HG03025 (cell line): Measurements from ENCODE around the gene ZFHX2.
"Not testable (repeated sequence)": the region's sequence is repeated elsewhere in the genome, so short reads cannot be mapped to it uniquely, and the experiment has no call there.

Source experiments
- ATAC-seq: cut with Tn5 transposase; IDR thresholded peaks from one replicate; pipeline ENCODE4 v1.9.1; 2021; ENCODE audit warnings: mild to moderate bottlenecking, moderate library complexity; ENCODE audit not compliant: unreplicated experiment, low FRiP score

ZFHX2 gene

DNA sequence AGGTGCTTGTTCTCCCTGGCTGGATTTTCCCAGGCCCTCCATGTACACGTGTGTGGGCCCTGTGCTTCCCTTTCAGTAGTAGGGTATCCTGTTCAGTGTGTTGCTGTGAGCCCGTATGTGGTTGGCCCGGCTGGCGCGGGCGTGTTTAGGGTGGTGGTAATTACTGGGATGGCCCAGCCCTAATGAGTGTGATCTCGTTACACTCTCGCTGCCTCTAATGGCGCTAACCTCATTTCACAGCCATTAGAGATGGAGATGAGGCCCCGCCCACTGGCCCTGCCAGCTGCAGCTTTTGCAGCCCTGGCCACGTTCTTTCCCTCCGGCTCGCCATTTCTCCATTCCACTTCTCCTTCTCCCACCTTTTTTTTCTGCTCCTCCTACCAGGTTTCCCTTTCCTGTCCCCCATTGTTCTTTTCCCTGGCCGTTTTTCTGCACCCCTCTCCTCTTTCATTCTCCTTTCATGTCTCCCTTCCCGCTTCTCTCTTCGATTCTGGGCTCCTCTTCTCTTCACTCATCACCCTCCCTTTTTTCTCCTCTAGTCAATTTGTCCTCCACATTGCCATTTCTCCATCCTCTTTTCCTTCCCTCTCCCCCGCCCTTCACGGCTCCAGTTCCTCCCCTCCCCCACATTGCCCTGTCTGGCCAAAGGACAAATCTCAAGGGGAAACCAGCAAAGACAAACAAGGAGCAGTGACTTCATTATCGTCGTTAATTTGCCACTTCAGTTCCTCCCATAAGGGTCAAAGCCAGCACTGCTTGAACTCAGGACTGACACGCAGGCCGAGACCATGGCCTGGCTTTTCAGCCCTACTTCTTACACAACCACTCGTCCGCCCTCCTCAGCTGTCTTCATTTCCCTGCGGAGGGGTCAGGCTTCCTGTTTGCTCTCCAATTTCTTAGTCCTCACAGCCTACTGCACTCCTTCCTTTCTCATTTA is 6.8 kb downstream of the ZFHX2 start:
- ATAC-seq, result no peak

DNA sequence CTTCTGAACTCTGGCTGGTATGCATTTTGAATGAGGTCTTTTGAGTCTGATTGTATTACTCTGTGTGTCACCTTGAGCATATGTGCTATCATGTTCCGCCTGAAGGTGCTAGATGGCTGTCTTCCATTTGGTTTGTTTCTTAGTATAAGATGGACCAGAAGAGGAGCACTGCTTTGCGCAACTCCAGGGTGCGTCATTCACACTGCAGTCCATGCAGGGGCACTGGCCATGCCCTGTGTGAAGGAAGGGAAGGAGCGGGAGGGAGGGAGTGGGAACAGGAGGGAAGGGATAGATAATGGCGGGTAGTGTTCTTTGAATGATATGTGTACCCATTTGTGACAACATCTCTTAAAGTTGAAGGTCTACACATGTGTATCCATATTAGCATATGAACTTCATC is 8.2 kb downstream of the ZFHX2 start:
- ATAC-seq, result no peak

DNA sequence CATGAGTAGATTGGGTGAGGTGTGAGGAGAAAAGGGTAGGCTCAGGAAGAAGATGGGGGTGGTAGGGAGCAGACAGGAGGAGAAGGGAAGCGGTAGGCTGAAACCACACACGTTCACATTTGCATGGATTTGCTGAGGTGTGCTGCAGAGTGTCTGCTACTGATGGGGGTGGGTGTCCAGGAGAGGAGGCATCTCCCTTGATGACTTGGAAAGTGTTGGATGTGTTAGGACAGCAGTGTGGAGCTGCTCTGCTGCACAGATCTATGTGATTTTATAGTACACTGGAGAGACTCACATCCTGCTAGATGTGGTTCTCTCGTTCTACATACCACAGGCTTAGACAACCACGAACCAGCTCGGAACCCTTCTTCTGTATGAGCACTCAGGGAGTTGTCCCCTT is 9.3 kb downstream of the ZFHX2 start:
- ATAC-seq, result no peak

DNA sequence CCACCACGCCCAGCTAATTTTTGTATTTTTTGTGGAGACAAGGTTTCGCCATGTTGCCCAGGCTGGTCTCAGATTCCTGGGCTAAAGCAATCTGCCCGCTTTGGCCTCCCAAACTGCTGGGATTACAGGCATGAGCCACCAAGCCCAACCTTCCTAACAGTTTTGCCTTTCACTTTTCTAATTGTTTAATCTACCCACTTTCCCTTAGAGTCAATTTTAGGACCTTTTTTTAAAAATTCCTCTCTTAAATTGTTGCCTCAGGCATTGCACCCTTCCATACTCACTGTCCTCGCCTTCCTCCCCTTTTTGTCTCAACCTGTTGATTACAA is 11.5 kb downstream of the ZFHX2 start:
- no peak for ATAC-seq

DNA sequence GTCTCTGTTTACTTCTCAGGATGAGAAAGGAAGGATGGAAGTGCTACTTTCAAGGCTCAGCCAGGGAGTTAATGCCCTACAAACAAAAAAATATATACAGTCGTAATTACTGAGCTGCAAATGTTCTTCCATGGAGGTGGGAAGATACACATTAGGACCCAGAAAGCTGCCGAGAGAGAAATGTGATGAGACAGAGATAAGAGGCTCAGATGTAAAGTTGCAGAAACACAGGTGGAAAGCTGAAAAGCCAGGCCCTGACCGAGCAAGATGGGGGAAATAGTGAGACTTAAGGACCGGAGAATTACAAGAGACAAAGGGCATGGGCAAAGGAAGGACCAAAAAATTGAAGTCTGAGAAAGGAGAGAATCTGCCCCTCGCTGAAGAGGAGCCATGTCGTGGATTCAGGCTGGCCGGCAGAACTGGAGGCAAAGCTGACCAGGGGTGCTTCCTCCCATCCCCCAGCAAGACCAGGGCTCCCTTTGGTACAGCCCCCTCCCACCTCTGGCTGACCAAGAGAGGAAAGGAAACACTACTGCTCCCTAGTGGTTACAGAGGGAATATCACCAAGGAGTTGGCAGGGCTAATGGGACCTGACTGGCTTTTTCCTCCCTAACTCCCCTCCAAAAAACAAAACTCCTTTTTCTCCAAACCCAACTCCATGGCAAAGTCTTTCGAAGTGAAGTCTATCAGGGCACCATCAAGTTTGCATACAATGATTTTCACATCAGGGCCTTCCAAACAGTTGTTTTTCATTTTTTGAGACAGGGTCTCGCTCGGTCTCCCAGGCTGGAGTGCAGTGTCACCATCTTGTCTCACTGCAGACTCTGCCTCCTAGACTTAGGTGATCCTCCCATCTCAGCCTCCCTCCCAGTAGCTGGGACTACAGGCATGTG is 12.1 kb downstream of the ZFHX2 start:
- no peak for ATAC-seq

DNA sequence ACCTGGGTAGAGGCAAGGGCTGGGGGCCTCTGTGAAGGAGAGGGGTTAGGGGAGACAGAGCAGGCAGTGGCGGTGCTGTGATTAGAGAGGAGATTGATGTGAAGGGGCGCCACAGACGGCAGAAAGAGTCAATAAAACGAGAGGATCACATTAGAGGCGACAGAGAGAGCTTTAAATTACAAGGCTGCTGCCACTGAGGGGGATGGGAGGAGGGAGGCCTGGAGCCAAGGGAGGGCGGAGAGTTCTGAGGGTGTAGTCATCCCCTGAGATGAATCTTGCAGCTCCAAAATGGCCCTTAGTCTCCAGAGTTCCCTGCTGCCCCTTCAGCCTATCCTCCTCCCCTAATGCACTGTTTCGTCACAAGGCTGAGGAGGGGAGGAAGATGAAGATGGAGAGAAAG is 12.8 kb downstream of the ZFHX2 start:
- no peak for ATAC-seq

DNA sequence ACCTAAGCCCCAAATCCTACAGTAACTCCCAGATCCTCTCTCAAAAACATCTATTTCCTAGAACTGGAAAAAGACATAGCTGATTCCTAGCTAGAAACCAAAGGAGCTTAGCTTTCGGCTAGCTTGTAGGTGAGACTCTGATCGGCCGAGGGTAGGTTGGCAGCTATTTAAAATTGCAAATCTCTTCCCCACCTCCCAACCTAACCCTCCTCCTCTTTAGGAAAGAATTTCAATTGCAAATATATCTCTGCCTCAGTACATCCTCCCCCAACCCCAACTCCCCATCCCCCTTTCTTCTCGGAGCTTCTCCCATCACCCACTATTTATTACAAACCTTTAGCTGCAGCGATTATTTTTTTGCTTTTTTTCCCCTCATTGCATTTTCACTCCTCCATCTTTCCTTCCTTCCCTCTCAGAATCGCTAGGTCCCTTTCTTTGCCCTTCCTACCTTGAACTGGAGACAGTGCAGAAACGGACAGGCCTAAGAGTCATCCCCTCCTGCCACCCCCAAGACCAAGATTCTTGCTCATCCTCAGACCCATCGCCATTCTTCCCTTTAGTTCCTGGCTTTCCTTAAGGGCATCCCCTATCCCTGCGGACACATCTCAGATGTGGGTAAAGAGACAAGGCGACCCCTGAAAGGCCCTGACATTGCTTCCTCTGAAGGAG is 13.4 kb downstream of the ZFHX2 start:
- no peak for ATAC-seq

DNA sequence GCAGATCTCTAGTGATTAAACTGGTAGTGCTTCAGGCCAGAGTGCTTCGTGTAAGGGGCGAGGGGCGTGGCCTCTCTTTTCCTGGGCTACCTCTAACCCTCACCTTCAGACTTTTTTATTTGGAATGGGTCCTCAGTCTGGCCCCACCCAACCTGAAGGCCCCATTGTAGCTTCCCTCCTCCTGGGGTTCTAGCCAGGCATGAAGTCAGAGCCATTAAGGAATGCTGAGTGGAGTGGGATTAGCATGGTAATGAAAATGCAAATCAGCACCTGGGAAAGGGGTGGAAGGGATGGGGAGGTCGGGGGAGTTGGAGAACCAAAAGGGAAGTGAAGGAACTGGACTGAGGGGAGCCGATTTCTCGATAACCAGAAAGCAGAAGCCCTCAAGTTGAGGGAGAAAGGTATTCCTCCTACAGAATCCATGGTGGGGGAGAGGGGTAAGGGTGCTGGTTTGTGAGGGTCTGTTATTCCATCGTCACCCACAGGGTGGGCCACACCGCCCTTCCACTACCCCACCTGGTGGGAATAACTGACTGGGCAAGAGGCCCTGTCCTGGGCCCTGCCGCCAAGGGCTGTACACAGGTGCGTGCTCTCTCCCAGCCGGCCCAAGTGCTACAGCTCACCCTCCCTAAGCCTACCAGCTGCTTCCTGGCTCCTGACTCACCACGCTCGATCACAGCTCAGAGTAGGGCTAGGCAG is 14.1 kb downstream of the ZFHX2 start:
- ATAC-seq, result no peak

DNA sequence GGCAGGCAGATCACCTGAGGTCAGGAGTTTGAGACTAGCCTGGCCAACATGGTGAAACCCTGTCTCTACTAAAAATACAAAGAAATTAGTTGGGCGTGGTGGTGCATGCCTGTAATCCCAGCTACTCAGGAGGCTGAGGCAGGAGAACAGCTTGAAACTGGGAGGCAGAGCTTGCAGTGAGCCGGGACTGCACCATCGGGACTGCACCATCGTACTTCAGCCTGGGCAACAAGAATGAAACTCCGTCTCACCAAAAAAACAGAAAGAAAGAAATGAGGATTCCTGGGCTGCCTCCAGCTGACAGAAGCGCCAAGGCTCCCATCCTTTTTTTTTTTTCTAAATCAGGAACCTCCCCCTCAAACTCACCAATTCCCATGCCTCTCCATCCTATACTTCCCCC is 14.7 kb downstream of the ZFHX2 start:
- ATAC-seq, result not testable (repeated sequence)

DNA sequence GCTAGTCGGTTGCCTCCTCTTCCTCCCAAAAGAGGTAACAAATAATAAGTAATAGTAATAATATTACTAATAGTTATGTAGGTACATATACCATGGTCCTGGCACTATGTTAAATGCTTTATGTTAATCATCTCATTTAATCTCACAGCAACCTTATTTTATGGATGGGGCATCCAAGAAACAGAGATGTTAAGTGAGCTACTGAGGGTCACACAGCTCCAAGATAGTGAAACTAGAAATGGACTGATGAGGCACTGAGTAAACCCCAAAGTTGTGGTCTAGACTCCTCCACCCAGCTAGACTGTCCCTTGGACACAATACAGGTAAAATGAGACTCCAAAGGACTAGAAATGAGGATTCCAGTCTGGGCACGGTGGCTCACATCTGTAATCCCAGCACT is 15.1 kb downstream of the ZFHX2 start:
- no peak for ATAC-seq

DNA sequence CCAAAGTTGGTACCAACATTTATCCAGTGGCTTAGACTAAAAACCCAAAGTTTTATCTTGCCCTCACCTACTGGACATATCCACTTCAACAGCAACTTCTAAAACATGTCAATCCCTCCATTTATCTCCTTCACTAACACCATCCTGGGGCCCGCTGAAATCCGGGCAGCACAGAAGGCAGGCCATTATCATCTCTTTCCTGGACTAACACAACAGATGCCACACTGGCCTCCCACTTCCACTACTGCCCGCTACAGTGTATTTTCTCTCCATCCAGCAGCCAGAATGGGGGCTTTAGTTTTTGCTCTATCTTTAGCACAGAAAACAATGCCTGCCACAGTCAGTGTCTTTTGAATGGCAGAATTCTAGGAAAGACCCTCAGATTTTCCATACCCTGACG is 15.6 kb downstream of the ZFHX2 start:
- no peak for ATAC-seq

DNA sequence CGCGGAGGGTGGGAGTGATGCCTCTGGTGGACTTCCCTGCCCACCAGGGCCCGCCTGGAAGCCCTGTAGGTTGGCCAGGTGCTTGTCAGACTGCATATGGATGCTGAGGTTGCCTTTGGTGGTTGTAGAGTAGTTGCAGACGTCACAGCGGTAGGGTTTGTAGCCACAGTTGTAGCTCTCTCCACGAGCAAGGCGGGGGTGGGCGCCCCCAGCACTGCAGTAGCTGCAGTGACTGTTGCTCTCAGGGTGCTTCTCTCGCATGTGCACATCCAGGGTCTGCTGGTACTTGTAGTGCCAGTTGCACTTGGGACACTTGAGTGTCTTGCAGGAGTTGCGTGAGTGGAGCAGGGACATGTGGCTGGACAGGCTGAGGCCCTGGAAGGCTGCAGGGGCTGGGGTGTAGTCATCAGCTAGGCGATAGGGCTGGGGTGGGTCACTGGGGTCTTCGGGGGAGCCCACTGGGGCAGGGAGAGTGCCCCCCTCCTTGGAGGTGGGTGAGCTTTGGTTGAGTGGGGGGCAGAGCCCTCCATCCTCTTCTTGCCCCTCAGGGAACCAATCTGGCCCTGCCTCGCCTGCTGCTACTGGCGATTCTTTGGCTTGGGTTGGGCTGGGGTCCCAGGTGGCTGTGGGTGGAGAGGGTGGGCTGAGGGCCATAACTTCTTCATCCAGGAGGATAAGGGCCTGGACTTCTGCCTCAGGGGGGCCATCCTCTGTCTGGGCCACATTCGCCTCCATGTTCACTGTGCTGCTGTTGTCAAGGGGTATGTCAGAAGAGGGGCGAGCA is 17.7 kb downstream of the ZFHX2 start:
- ATAC-seq, result no peak

DNA sequence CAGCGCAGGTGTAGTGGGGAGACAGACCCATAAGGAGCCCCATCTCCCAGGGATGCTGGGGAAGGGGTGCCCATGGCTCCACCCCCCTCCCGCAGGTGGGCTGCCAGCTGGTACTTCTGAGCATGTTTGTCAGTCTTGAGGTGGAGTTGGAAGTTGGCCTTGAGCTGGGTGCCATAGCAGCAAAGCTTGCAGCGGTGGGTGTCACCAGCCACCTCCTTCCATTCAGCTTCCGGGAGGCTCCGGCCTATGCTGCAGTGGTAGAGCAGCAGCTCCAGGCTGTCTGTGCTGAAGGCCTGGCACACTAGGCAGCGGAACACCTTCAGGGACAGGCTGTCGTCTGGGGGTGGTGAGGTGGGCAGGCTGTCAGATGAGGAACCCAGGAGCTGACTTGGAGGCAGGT is 18.9 kb downstream of the ZFHX2 start:
- ATAC-seq, result no peak

DNA sequence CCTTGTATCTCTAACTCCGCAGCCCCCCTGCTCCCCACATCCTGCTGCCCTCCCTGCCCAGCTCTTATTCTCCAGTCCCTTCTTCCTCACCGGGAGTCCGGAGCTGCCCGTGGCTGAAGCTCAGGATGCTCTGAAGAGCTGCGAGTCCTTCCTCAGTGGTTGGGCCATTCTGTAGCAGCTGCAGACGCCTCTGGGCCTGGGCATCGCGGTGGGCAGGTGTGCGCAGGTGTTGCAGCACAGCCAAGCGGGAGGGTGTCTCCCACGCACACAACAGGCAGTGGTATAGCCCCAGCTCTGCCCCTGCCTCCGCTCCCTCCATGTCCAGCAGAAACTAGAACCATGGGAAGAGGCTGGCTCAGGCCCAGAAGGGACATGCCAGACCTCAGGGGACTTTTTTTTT is 20.2 kb downstream of the ZFHX2 start:
- no peak for ATAC-seq

DNA sequence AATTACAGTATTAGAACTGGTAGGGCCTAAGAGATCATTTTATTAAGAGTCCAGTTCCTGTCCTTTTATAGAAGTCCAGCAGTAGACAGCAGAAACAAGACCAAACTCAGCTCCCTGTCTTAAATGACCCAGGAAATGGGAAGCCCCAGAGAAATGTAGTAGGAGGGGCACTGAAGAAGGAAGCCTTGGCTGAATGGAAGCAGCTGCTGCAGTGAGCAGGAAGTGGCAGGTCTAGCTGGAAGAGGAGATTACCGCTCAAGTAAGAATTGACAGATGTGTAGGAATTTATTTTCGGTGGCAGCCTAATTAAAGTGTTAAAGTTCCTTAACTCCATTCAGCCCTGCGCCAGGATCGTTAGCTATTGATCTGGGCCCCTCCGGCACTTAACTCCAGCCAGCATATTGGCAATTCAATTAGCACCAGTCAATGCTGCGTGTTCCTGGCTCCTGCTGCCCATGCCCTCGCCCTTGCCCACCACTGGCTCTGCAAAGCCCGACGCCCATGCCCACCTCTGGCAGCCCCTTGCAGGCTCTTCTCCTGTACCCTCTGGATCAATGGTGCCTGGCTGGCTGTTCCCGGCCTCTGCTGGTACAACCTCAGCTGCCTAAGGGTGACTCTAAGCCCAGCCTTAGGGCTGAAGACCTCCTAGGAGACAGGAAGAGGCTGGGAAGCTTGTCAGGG is 21.1 kb downstream of the ZFHX2 start:
- ATAC-seq, result no peak

DNA sequence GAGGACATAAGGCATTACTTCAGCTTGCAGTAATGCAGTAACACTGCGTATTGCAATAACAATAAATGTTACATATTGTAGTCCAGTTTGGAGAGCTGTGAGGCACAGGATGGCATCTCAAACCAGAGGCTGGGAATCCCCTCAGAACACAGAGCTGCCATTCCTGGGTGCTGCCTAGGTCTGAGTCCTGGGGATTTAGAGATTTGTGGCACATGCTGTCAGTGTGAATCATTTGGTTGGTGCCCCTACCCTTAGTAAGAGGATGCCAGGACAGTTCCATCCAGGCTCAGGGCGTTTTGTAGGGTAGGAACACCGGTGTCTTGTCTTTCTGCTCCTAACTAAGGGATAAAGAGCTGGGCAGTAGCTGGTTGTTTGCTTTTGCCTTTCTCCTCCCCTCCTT is 22.5 kb downstream of the ZFHX2 start:
- no peak for ATAC-seq

DNA sequence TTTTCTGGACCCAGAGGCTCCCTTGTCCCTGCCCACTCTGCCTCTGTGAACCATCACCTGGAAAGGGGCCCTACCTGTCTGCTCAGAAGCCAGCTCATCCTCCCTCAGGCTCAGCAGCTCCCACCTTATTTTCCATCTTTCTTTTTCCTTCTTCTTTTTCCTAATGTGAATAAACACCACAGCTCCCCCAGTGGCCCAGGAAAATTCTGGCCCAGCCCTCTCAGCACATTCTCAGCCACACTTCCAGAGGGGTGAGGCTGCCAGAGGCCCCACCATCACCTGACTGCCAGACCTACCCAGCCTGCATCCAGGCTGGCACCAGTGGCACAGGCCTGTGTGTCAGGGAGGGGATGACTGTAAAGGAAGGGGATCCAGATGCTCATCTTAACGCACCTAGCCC is 23.0 kb downstream of the ZFHX2 start:
- ATAC-seq, result no peak

DNA sequence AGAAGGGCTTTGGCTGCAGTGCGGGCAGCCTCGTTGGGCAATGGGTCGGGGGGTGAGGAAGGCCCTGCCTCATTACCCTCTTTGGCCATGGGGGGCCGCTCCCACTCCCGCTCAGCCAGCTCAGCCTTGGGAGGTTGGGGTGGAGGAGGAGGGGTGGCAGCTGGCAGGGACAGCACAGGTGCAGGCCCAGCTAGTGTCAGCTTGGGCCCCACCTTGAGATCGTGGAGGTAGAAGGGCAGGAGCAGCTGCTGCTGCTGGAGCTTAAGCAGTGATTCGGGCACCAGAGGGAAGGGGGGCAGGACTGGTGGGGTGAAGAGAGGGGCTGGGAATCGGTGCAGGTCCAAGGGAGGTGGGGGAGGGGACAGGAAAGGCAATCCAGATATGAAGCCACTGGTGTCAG is 26.0 kb downstream of the ZFHX2 start:
- ATAC-seq, result no peak

DNA sequence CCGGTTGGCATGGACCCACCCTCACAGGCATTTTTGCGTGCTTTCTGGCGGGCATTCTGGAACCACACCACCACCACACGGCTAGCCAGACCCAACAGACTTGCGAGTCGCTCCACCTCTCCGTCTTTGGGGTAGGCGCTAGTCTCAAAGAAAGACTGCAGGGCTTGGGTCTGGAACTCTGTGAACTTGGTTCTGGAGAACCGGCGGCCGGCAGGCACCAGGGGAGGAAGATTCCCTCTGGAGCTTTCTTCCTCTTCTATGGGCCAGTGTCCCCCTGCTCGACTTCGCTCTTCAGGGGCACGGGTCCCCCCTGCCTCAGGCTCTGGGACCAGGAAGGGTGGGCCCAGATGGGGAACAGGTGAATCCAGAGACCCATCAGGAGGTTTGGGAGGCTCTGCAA is 26.6 kb downstream of the ZFHX2 start:
- ATAC-seq, result no peak
